ENCODE measurements around the gene CCDC6.
"Not testable (repeated sequence)": the region's sequence is repeated elsewhere in the genome, so short reads cannot be mapped to it uniquely, and the experiment has no call there.

DNA sequence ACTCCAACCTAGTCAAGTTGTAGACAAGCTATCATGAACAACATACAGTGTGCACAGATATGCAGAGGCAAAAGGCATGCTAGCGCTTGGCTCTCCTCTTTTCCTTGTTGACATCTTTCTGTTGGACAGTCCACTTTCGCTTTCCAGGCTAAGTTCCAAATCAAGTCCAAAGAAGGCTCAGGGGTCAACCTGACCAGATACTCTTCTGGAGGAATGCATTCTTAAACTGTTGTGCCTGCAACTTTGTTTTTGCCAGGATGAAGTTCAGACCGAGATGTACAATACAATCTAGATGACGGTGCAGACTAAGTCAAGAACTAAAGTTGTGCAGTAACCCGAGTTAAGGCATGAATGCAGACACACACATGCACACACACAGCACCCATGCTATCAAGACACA, 117.4 kb downstream of the CCDC6 start:
- not testable (repeated sequence) for TF ChIP-seq CTCF, POLR2A (IDR thresholded peaks at IDR 0.05)

All from ovary (tissue), 3 donors.